SHP77 treated with DMSO at 0.1 percent for 48 hours (cell line): ENCODE results near the gene UGP2.
"Not testable (repeated sequence)": the region's sequence is repeated elsewhere in the genome, so short reads cannot be mapped to it uniquely, and the experiment has no call there.

Experiments used
- DNase-seq: peaks from one replicate; lab custom pipeline; 2025; lab: John Stamatoyannopoulos, UW

UGP2 gene

DNA sequence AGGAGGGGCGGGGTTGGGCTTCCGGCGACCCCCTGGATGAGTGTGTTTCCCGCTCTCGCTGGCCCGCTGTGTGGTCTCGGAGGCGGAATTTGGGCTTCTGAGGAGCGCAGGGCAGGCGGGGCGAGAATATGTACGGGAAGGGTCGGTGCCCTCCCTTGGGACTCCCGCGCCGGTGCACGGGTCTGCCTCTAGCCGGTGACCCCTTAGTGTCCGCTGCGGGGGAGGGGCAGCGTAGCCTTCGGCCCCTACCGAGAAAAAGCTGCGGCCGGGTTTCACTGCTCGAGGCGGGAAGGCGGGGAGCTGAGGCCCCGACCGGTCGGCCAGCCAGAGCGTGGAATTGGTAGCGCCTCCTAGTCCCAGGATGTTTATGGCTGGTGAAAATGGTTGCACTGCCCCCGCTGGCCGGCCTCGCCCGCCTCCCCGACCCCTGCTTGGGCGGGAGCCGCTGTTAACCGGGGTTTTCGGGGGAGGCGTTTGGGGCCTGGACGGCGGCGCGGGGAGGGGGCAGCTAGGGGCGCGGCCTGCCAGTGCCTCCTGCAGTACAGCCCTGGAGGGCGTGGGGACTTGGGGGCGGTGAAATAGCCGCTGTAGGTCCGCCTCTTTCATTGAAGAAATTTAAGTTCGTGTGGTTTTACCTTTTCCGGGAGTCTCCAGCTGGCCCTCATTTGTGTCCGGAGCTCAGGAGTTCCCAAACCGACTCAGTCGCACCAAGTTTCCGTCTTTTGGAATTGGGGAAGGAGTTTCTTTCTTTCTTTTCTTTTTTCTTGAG is at the start of gene UGP2:
Gene UGP2, plus strand, starts transcription at position 643 of the 769 bp plus-strand sequence. CDS start 290 bp downstream, outside the sequence.
- peak; percentile 64 for DNase-seq

- DNase-seq: no peak
Measured at GRCh38 chr2:63792530-63792929, 49.2 kb upstream of the UGP2 start.

- DNase-seq: no peak
Measured at GRCh38 chr2:63796366-63796765, 45.3 kb upstream of the UGP2 start.

DNA sequence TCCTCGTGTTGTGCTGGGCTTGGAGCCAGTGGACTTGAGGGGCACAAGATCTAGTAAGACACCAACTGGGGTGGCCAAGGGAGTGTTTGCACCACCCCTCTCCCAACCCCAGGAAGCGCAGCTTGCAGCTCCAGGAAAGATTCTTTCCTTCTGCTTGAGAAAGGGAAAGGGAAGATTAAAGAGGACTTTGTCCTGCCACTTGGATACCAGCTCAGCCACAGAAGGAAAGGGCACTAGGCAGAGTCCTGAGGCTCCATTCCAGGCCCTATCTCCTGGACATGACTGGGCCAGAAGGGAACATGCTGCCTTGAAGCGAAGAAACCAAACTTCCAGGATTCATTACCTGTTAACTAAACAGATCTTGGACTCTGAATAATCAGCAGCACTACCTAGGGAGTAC is 44.9 kb upstream of the UGP2 start:
- DNase-seq: no peak

GRCh38 chr2:63801455-63801854 is 40.2 kb upstream of the UGP2 start:
- DNase-seq: no peak

GRCh38 chr2:63805412-63805811 is 36.3 kb upstream of the UGP2 start:
- no peak for DNase-seq

- DNase-seq: not testable (repeated sequence)
Measured at GRCh38 chr2:63808036-63808435, 33.7 kb upstream of the UGP2 start.

DNA sequence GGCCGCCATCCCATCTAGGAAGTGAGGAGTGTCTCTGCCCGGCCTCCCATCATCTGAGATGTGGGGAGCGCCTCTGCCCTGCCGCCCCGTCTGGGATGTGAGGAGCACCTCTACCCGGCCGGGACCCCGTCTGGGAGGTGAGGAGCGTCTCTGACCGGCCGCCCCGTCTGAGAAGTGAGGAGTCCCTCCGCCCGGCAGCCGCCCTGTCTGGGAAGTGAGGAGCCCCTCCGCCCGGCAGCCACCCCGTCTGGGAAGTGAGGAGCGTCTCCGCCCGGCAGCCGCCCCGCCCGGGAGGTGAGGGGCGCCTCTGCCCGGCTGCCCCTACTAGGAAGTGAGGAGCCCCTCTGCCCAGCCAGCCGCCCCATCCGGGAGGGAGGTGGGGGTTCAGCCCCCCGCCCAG is 32.8 kb upstream of the UGP2 start:
- DNase-seq: not testable (repeated sequence)

DNA sequence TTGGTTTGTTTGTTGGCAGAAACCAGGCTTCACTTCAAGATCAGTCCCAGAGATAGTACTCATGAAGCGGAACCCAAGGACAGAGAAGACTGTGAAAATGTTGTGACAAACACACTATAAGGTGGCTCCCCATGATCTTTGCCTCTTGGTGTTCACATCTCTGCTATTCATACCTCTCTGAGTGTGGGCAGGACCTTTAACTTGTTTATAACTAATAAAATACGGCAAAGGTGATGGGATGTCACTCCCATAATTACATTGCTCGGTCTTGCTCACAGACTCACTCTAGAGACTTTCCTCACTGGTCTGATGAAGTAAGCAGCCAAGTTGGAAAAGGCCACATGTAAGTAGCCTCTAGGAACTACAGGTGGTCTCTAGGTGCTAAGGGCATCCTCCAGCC is 30.6 kb upstream of the UGP2 start:
- DNase-seq: no peak

DNA sequence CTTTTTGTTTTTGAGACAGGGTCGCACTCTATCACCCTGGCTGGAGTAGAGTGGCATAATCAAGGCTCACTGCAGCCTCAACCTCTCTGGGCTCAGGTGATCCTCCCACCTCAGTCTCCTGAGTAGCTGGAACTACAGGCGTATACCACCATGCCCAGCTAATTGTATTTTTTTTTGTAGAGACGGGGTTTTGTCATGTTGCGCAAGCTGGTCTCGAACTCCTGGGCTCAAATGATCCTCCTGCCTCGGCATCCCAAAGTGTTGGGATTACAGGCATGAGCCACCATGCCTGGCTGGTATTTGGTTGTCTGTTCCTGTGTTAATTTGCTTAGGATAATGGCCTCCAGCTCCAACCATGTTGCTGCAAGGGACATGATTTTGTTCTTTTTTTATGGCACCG is 29.8 kb upstream of the UGP2 start:
- DNase-seq: not testable (repeated sequence)

DNA sequence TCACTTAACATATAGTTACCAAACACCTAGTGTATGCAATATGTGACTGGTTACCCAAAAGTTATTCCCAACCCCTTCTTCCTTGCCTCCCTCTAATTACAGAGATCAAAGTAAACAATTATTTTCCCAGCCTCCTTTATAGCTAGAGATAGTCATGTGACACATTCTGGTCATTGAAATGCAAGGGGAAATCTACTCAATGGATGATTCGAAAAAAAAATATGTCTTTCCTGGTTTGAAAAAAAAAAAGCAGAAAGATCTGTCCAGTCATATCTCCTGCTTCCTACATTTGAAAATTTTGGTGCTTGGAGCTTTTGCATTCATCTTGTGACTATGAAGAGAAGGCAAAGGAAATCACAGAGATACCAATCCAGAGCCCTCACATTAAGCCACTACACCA is 27.6 kb upstream of the UGP2 start:
- no peak for DNase-seq

GRCh38 chr2:63817382-63817781 is 24.3 kb upstream of the UGP2 start:
- DNase-seq: no peak

GRCh38 chr2:63818271-63818670 is 23.4 kb upstream of the UGP2 start:
- peak; percentile 87 for DNase-seq

DNA sequence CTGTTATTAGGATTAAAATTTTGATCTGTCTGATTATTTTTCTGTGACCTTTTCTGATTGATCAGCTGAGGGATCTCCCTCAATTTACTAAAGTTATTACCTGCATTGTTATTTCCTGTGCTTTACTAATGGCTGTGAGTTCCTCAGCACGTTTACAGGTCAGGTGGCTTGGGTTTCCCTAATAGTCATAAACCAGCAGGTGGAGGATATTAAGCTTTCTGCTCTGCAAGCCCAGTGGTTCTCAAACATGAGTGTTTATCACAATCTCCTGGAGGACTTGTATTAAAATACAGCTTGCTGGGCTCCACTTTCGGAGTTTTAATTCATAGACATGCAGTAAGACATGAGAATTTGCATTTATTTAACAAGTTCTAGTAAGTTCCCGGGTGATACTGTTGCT is 22.4 kb upstream of the UGP2 start:
- DNase-seq: peak; percentile 20

DNA sequence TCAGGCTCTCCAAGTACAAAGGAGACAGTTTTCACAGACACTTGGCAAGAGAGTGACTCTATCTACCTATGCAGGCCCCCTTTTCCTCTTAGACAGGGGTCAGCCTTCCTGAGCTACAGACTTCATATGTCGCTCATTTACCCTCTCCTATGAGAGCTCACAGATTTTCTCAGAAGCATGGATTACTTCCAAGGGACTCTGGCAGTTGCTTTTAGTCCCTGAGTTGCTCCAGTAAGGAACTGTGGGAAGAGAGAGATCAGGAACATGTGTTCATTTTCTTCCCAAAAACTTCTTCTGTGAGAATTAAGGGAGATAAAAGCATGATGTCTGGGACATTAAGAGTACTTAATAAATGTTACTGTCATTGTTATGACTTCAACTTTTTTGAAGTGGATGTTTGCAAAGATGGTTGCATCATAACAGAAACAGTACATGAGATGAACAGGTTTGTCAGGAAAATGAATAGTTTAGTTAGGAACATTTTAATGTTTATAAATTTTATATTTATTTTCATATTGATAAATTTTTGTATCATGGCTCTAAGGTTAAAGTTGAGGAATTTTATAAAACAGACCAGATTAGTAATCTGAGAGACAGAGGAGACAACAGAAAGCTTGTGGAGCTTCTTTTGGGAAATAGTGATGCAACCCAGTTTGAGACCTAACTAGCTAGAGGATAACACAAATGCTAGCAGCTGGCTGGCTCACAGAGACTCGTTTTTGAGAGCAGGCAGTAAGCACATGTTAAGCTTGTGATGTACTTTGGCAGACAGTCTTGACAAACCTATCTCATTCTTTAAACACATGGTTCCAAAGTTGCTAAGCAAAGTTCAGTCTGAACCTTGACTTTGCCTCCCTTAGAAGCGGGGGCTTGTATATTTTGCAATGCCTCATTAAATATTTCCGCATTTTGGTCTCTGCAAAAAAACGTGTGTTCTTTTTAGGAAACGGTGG is 21.7 kb upstream of the UGP2 start:
- DNase-seq: no peak

GRCh38 chr2:63820969-63821368 is 20.7 kb upstream of the UGP2 start:
- no peak for DNase-seq

- DNase-seq: no peak
Measured at GRCh38 chr2:63821396-63821795, 20.3 kb upstream of the UGP2 start.

DNA sequence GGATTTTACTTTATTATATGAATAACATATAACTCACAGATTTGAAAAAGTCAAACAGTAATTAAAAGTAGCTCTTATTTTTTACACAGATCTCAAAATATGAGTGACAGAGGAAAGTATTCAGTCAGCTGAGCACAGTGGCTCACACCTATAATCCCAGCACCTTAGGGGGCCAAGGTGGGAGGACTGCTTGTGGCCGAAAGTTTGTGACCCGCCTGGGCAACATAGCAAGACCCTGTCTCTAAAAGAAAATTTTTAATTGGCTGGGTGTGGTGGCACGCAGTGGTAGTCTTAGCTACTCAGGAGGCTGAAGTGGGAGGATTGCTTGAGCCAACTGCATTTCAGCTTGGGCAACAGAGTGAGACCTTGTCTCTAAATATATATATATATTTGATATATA is 19.2 kb upstream of the UGP2 start:
- DNase-seq: no peak

DNA sequence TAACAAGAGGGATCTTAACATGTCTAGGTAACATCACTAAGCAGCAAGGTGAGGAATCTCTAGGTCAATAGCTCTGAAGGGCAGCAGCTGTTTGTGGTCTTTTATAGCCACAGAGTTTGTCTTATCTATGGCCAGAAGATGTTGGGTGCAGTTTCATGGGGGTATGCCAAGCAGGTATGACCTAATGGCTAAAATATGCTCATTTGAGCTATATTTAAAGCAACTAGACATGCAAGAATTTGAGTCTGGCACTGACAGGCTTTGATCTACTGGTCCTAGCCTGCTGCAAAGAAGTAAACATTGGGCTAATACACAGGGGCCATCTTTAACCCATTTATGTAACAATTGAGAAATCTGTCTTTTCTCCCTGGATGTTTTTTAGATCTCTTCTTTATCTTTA is 13.9 kb upstream of the UGP2 start:
- DNase-seq: no peak

DNA sequence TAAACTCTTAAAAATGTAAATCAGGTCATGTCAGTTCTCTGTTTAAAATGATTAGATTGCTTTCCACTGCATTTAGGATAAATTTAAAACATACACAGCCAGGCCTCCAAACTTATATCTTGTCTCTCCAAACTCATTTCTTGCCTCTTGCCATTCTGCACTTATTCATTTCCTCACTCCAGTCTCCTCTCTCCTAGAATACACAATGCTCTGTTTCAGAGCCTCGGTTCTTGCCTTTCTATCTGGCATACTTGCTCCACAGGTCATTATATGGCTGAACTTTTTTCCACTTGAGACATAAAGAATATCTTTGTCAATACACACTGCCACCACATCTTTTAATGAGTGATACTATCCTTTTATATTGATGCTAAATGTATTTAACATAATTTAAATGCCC is 10.5 kb upstream of the UGP2 start:
- no peak for DNase-seq

GRCh38 chr2:63834401-63834800 is 7.3 kb upstream of the UGP2 start:
- DNase-seq: peak; percentile 30

DNA sequence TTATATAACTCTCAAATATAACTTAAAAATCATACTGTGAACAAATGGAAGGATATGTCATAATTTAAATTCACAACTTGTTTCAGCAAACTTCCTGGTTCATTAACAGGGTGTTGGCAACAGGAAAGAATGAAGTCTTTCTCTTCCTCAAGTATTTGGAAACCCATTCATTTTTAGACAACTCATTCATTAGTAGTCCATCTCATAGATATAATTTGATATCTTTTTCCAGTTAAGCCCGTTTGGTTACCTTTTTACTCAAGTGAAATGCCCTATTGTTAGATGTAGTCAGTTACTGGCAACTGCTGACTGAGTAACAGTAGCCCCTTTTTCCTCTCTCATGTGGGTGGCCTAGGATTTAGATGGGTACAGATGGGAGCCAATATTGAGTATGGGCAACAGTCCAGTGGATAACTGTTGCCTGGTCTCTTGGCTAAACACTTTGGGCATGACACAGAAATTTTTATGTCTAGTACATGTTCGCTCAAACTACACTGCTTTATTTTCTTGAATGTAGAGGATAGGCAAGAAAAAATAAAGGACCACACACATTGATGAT is 4.6 kb upstream of the UGP2 start:
- DNase-seq: no peak
